BE2C (cell line): ENCODE results near the gene TYW5.

Experiments
- DNase-seq: peaks from one replicate; pipeline ENCODE4 v3.0.0-alpha.2; 2020
- H3K27me3 ChIP-seq: fragments of 250-450 bp; sonication (Bioruptor Pico); 2 replicates; pipeline ENCODE4 v1.5.1; 2020; ENCODE audit warnings: mild to moderate bottlenecking
- H3K36me3 ChIP-seq: fragments of 250-450 bp; sonication (Bioruptor Pico); 2 replicates; pipeline ENCODE4 v1.5.1; 2020; ENCODE audit warnings: mild to moderate bottlenecking
- H3K4me1 ChIP-seq: fragments of 250-450 bp; sonication (Bioruptor Pico); 2 replicates; pipeline ENCODE4 v1.5.1; 2020
- H3K4me3 ChIP-seq: 2 replicates; pipeline ENCODE4 v1.5.1; 2011; ENCODE audit warnings: low read depth, low read length
- H3K9me3 ChIP-seq: fragments of 250-450 bp; sonication (Bioruptor Pico); 2 replicates; pipeline ENCODE4 v1.5.1; 2020
- TF ChIP-seq, protein P1 (sequence below): IDR thresholded peaks from 2 replicates; pipeline ENCODE4 v1.5.1; 2012; ENCODE audit warnings: mild to moderate bottlenecking, low read depth, low read length

Gene TYW5

DNA sequence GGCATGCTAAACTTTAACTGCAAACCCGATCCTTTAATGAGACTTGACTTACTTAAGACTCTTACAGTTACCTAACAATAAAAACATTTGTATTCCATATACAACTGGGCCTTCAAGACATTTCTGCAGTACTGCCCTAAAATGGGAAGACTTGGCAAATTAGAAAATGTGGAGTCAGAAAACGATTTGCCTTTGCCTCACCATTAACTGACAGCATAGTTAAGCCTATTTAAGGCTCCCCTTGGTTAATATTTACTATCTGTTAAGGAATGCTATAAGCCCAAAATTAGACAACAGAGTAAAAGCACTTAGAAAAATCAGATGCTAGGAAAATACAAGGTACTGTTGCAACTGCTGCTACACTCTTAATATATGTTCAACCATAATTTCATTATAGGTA lies 18.7 kb downstream of the TYW5 start:
- peaks cover 35% of the 10 kb centered on the region for H3K36me3 ChIP-seq
- no peak for DNase-seq
- no peaks in the 10 kb centered on the region for H3K9me3 ChIP-seq
- TF ChIP-seq, protein P1, sequence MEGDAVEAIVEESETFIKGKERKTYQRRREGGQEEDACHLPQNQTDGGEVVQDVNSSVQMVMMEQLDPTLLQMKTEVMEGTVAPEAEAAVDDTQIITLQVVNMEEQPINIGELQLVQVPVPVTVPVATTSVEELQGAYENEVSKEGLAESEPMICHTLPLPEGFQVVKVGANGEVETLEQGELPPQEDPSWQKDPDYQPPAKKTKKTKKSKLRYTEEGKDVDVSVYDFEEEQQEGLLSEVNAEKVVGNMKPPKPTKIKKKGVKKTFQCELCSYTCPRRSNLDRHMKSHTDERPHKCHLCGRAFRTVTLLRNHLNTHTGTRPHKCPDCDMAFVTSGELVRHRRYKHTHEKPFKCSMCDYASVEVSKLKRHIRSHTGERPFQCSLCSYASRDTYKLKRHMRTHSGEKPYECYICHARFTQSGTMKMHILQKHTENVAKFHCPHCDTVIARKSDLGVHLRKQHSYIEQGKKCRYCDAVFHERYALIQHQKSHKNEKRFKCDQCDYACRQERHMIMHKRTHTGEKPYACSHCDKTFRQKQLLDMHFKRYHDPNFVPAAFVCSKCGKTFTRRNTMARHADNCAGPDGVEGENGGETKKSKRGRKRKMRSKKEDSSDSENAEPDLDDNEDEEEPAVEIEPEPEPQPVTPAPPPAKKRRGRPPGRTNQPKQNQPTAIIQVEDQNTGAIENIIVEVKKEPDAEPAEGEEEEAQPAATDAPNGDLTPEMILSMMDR, result no peak
- no peaks in the 10 kb centered on the region for H3K4me1 ChIP-seq
- H3K27me3 ChIP-seq, result no peaks in the 10 kb centered on the region
- H3K4me3 ChIP-seq, result no peak overlapping the region

- Histone ChIP-seq H3K4me3 (no peak overlapping the region), H3K27me3 (no peaks in the 10 kb centered on the region), H3K9me3 (no peaks in the 10 kb centered on the region), H3K36me3 (peaks cover 44% of the 10 kb centered on the region), H3K4me1 (no peaks in the 10 kb centered on the region)
- TF ChIP-seq, protein P1, result no peak
- no peak for DNase-seq
Observed at GRCh38 chr2:199933466-199933865, 21.8 kb downstream of the TYW5 start.

GRCh38 chr2:199932312-199932855 lies 22.9 kb downstream of the TYW5 start:
- H3K4me1 ChIP-seq, result no peaks in the 10 kb centered on the region
- no peaks in the 10 kb centered on the region for H3K27me3 ChIP-seq
- H3K36me3 ChIP-seq, result peaks cover 41% of the 10 kb centered on the region
- no peaks in the 10 kb centered on the region for H3K9me3 ChIP-seq
- TF ChIP-seq, protein P1, result no peak
- no peak overlapping the region for H3K4me3 ChIP-seq
- no peak for DNase-seq

GRCh38 chr2:199929262-199929661 lies 26.0 kb downstream of the TYW5 start:
- H3K36me3 ChIP-seq, result peaks cover 48% of the 10 kb centered on the region
- no peak overlapping the region for H3K4me3 ChIP-seq
- no peak for DNase-seq
- no peaks in the 10 kb centered on the region for H3K27me3 ChIP-seq
- no peaks in the 10 kb centered on the region for H3K9me3 ChIP-seq
- H3K4me1 ChIP-seq, result no peaks in the 10 kb centered on the region
- TF ChIP-seq, protein P1, result no peak

DNA sequence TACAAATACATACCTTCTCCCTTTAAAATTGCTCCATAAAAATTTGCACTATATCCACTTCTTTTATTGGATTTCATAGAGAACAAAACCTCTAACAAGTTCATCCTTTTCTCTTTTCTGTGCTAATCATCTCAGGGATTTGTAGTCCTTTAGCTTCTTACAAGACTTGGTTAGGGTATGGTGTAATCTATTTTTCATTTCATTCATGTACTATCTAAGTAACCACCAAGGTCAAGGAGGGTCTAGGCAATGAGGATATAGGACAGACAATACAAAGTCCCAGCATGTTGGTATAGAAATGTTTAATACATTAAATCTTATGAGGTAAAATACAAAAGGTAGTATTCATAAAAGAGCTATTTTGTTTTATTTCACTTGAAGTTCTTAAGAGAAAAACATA lies 26.7 kb downstream of the TYW5 start:
- H3K36me3 ChIP-seq, result peaks cover 48% of the 10 kb centered on the region
- TF ChIP-seq, protein P1, result no peak
- no peak overlapping the region for H3K4me3 ChIP-seq

GRCh38 chr2:199928226-199928625 lies 27.1 kb downstream of the TYW5 start:
- H3K9me3 ChIP-seq, result no peaks in the 10 kb centered on the region
- TF ChIP-seq, protein P1, result no peak
- DNase-seq, result no peak
- H3K36me3 ChIP-seq, result peaks cover 47% of the 10 kb centered on the region
- no peak overlapping the region for H3K4me3 ChIP-seq
- no peaks in the 10 kb centered on the region for H3K27me3 ChIP-seq
- no peaks in the 10 kb centered on the region for H3K4me1 ChIP-seq

More for the DNA sequence above, 26.7 kb downstream of the TYW5 start:
- Histone ChIP-seq H3K27me3 (no peaks in the 10 kb centered on the region), H3K9me3 (no peaks in the 10 kb centered on the region), H3K4me1 (no peaks in the 10 kb centered on the region)
- no peak for DNase-seq
